Skin epidermis (tissue), 12 donors: Measurements from ENCODE around the gene PRSS27.
"Not testable (repeated sequence)": the region's sequence is repeated elsewhere in the genome, so short reads cannot be mapped to it uniquely, and the experiment has no call there.

Source experiments
- H3K27ac ChIP-seq, 21 experiments: fragments of 200-600 bp; sonication (generic) in 11 of 21; one replicate each; pipeline ENCODE4 v1.5.0; 2020; ENCODE audit warnings: mild to moderate bottlenecking in 3 of 21, inconsistent platforms in 2 of 21, moderate library complexity in 2 of 21
- H3K4me3 ChIP-seq, 7 experiments: fragments of 200-600 bp; sonication (generic) in 2 of 7; one replicate each; pipeline ENCODE4 v1.5.0; 2020; ENCODE audit warnings: inconsistent platforms in 2 of 7, mild to moderate bottlenecking in 2 of 7, moderate library complexity in 1 of 7

The PRSS27 gene

GRCh38 chr16:2701272-2701671 lies 18.8 kb downstream of the PRSS27 start:
- no peak overlapping the region for H3K4me3 ChIP-seq

GRCh38 chr16:2700786-2701185 lies 19.2 kb downstream of the PRSS27 start:
- Histone ChIP-seq H3K27ac (no peak overlapping the region), H3K4me3 (no peak overlapping the region)

More at GRCh38 chr16:2701272-2701671, 18.8 kb downstream of the PRSS27 start:
- H3K27ac ChIP-seq, result no peak overlapping the region

- no peak overlapping the region for H3K4me3 ChIP-seq
- H3K27ac ChIP-seq, result no peak overlapping the region
Observed at GRCh38 chr16:2699791-2700600, 20.0 kb downstream of the PRSS27 start.

- no peak overlapping the region for H3K27ac ChIP-seq
- no peak overlapping the region for H3K4me3 ChIP-seq
Observed at GRCh38 chr16:2698965-2699750, 20.9 kb downstream of the PRSS27 start.

GRCh38 chr16:2698103-2698870 lies 21.7 kb downstream of the PRSS27 start:
- no peak overlapping the region for H3K27ac ChIP-seq

GRCh38 chr16:2697401-2697948 lies 22.5 kb downstream of the PRSS27 start:
- H3K4me3 ChIP-seq, result no peak overlapping the region
- no peak overlapping the region for H3K27ac ChIP-seq

More at GRCh38 chr16:2698103-2698870, 21.7 kb downstream of the PRSS27 start:
- H3K4me3 ChIP-seq, result no peak overlapping the region

- not testable (repeated sequence) for H3K27ac ChIP-seq, H3K4me3 ChIP-seq
Observed at GRCh38 chr16:2696601-2697250, 23.3 kb downstream of the PRSS27 start.

GRCh38 chr16:2692948-2693651 lies 26.9 kb downstream of the PRSS27 start:
- H3K4me3 ChIP-seq, result no peak overlapping the region
- H3K27ac ChIP-seq, result peak overlapping the region in 1 of 21 experiments; percentile 44

- Histone ChIP-seq H3K27ac (peak overlapping the region in 2 of 21 experiments; percentile 21 to 44), H3K4me3 (no peak overlapping the region)
Observed at GRCh38 chr16:2692251-2692947, 27.6 kb downstream of the PRSS27 start.

GRCh38 chr16:2691491-2692248 lies 28.4 kb downstream of the PRSS27 start:
- H3K27ac ChIP-seq, result peak overlapping the region in 1 of 21 experiments; percentile 21
- H3K4me3 ChIP-seq, result no peak overlapping the region

GRCh38 chr16:2690852-2691251 lies 29.2 kb downstream of the PRSS27 start:
- Histone ChIP-seq H3K4me3 (no peak overlapping the region), H3K27ac (no peak overlapping the region)

GRCh38 chr16:2689968-2690801 lies 29.8 kb downstream of the PRSS27 start:
- no peak overlapping the region for H3K4me3 ChIP-seq
- H3K27ac ChIP-seq, result no peak overlapping the region

- H3K27ac ChIP-seq, H3K4me3 ChIP-seq: not testable (repeated sequence)
Observed at GRCh38 chr16:2689422-2689821, 30.6 kb downstream of the PRSS27 start.

- peak overlapping the region in 6 of 21 experiments; percentile 4 to 71 (median 53) for H3K27ac ChIP-seq
Observed at GRCh38 chr16:2687531-2688308, 32.3 kb downstream of the PRSS27 start.

GRCh38 chr16:2686912-2687507 lies 33.0 kb downstream of the PRSS27 start:
- H3K27ac ChIP-seq, result peak overlapping the region in 7 of 21 experiments; percentile 4 to 71 (median 50)
- no peak overlapping the region for H3K4me3 ChIP-seq

More at GRCh38 chr16:2687531-2688308, 32.3 kb downstream of the PRSS27 start:
- no peak overlapping the region for H3K4me3 ChIP-seq
